Stomach (tissue), 19 donors: ENCODE measurements around the gene GJA5. TPM values are rescaled to one million over a fixed set of nuclear protein-coding genes. Genes with fewer than 3 reads are reported as not detected.

Source experiments
- DNase-seq, 2 donors: peaks; one replicate each; pipeline versions ENCODE4 v3.0.0 to v3.0.0-alpha.2; 2013 to 2019
- H3K27ac ChIP-seq, 5 donors: fragments of 200-600 bp in 4 of 5; sonication (generic) in 4 of 5; one replicate each; pipeline ENCODE4 v1.5.1; 2013 to 2019; ENCODE audit warnings: mild to moderate bottlenecking in 1 of 5, moderate library complexity in 1 of 5
- H3K27me3 ChIP-seq, 3 donors: fragments of 200-600 bp; sonication (generic); one replicate each; pipeline ENCODE4 v1.5.1; 2017 to 2019; ENCODE audit warnings: mixed run types in 1 of 3
- H3K36me3 ChIP-seq, 4 donors: fragments of 200-600 bp; sonication (generic); 1 replicate in 3 of 4; 2 replicates in 1 of 4; pipeline ENCODE4 v1.5.1; 2016 to 2019
- H3K4me1 ChIP-seq, 4 donors: fragments of 200-600 bp; sonication (generic); one replicate each; pipeline ENCODE4 v1.5.1; 2016 to 2019
- H3K4me3 ChIP-seq, 4 donors: fragments of 200-600 bp; sonication (generic) in 3 of 4; one replicate each; pipeline ENCODE4 v1.5.1; 2016 to 2019; ENCODE audit warnings: mild to moderate bottlenecking in 1 of 4
- H3K9me3 ChIP-seq, 4 donors: fragments of 200-600 bp; sonication (generic); one replicate each; pipeline ENCODE4 v1.5.1; 2016 to 2019
- EP300 ChIP-seq: sonication (generic); formaldehyde crosslinking; IDR thresholded peaks from one replicate; pipeline ENCODE4 v1.6.1; 2017; ENCODE audit warnings: antibody characterized with exemption
- POLR2A ChIP-seq, 4 donors: fragments of 450-650 bp; IDR thresholded peaks; one replicate each; pipeline ENCODE4 v1.6.1; 2016; ENCODE audit warnings: antibody characterized with exemption in 4 of 4, control low read depth in 2 of 4, mild to moderate bottlenecking in 1 of 4, moderate library complexity in 1 of 4
- POLR2AphosphoS5 ChIP-seq, 3 donors: sonication (generic); formaldehyde crosslinking; IDR thresholded peaks; one replicate each; pipeline ENCODE4 v1.6.1; 2016; ENCODE audit warnings: antibody characterized with exemption in 3 of 3
- WGBS, 5 donors: extraction: QIAGEN DNeasy Blood & Tissue Kit in 3 of 5; methylation state at CpG; one replicate each; pipeline versions ENCODE4 v1.1.5 to v1.1.7; 2013 to 2018; 5-methylcytosine and 5-hydroxymethylcytosine counted together
- intact Hi-C: fragments of 100-400 bp; cut with DNase I; formaldehyde crosslinking; loops from one replicate; pipeline ENCODE4 v1.15.1; 2023; ENCODE audit warnings: low total_unique reads
- long read RNA-seq, 10 donors: transcript quantifications; one replicate each; lab custom pipeline, GENCODE V29; 2026
- polyA plus RNA-seq, 3 donors: library from polyadenylated mRNA; stranded (reverse); fragments of 200-250 nt; gene quantifications; one replicate each; pipeline ENCODE4 v1.2.3, GENCODE V29; 2013
- total RNA-seq, 5 donors: library from RNA; depleted of rRNA; stranded (reverse); fragments of >200 nt; gene quantifications; one replicate each; pipeline versions ENCODE4 v1.1.0 to v1.2.3, GENCODE V29; 2014 to 2016
- TF ChIP-seq, protein P1 (sequence below), 7 experiments: fragments of 450-650 bp in 4 of 7; fragments of 200-600 bp in 3 of 7; sonication (generic) in 3 of 7; IDR thresholded peaks; one replicate each; pipeline ENCODE4 v1.5.1; 2016 to 2019; ENCODE audit warnings: antibody characterized with exemption in 7 of 7, control low read depth in 2 of 7, mild to moderate bottlenecking in 1 of 7
- donor health status: healthy with polysubstance abuse.
- donor health status: Bipolar disorder and iron deficiency.
- donor health status: healthy.

The GJA5 gene
- total RNA-seq (1 to 10 TPM in 3 of 5 donors, under 1 TPM in 1, not detected in 1; under 0.01 to 4.8 (median 2.3) TPM), polyA plus RNA-seq (1 to 10 TPM in 1 of 3 donors, under 1 TPM in 2; 0.61 to 1.1 (median 0.88) TPM)
- long read RNA-seq, donor 1, partial matches to known transcripts = 0 of 3 reads
- long read RNA-seq, donor 1, other reads (novel, unspliced or antisense) = 0 of 3 reads
- long read RNA-seq, donor 2, partial matches to known transcripts = 0 of 4 reads
- long read RNA-seq, donor 2, other reads (novel, unspliced or antisense) = 0 of 4 reads
- long read RNA-seq, donor 3, partial matches to known transcripts = 0 of 2 reads
- long read RNA-seq, donor 3, other reads (novel, unspliced or antisense) = 0 of 2 reads
- long read RNA-seq, donor 4 = 0 reads
- long read RNA-seq, donor 5, transcript GJA5-203 (2 exons, 3,183 nt) = major isoform, 5 of 5 reads
- long read RNA-seq, donor 5, partial matches to known transcripts = 0 of 5 reads
- long read RNA-seq, donor 5, other reads (novel, unspliced or antisense) = 0 of 5 reads
- long read RNA-seq, donor 6 = 0 reads
- long read RNA-seq, donor 7, transcript GJA5-203 (2 exons, 3,183 nt) = major isoform, 7 of 7 reads
- long read RNA-seq, donor 7, partial matches to known transcripts = 0 of 7 reads
- long read RNA-seq, donor 7, other reads (novel, unspliced or antisense) = 0 of 7 reads
- long read RNA-seq, donor 8, partial matches to known transcripts = 0 of 3 reads
- long read RNA-seq, donor 8, other reads (novel, unspliced or antisense) = 0 of 3 reads
- long read RNA-seq, donor 9, partial matches to known transcripts = 0 of 3 reads
- long read RNA-seq, donor 9, other reads (novel, unspliced or antisense) = 0 of 3 reads
- long read RNA-seq, donor 10, partial matches to known transcripts = 0 of 1 reads
- long read RNA-seq, donor 10, other reads (novel, unspliced or antisense) = 0 of 1 reads

DNA sequence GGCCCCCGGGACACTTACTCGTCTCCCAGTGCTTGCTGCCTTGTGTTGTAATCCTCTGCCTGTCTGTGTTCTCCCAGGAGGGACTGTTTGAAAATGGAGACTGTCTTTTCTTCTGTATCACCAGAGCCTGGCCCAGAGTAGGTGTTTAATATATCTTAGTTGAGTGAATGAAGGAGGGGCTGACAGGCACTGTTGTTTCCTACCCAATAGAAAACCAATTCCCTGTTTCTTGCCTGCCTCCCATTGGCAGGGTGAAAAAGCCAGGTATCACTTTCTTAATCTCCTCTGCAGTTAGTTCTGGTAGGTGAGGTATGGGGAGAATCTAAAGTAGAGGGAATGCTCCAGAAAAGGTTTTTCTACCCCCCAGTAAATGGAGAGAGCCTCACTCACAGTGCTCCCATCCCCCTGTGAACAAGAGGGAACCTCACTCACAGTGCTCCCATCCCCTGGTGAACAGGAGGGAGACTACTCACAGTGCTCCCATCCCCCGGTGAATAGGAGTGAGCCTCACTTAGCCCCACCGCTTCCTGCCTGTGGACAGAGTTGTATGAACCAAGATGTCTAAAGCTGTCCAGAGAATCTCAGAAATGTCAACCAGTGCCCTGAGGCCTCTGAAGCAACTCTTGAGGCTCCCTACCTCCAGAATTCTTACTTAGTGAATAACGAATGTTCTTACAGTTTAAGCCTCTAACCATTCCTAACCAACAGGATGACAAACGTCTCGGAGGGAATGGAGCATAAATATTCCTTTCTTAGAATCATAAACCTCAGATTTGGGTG, at the start of gene GJA5:
Gene GJA5, minus strand, starts transcription at position 122 of the 780 bp plus-strand sequence. CDS start 1,364 bp downstream, outside the sequence.
- H3K36me3 ChIP-seq = no peaks in the 10 kb centered on the region

DNA sequence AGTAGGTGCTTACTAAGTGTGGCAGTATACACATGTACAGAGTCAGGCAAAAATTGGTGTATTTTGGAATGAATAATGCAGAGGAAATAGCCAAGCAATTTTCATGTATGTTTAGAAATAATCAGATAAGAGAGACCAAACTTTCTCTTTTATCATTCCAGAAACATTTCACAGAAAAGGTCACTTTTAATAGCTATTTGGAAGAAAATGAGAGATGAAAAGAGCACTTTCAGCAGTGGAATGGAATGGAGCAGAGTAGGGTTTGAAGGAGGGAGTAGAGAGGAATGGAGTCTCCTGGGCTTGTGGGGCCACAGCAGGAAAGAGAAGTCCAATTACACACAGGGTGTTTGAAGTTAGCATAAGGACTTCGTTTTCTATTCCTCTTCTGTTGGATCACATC, 48.8 kb upstream of the GJA5 start:
- Histone ChIP-seq H3K27me3 (peaks cover 0 to 5% (median 0%) of the 10 kb centered on the region in 3 donors), H3K27ac (no peak overlapping the region), H3K9me3 (no peaks in the 10 kb centered on the region), H3K36me3 (no peaks in the 10 kb centered on the region), H3K4me3 (no peak overlapping the region), H3K4me1 (no peaks in the 10 kb centered on the region)
- TF ChIP-seq POLR2AphosphoS5 (IDR thresholded peaks at IDR 0.05) (no peak), POLR2A (IDR thresholded peaks at IDR 0.05) (no peak), EP300 (no peak)
- TF ChIP-seq, protein P1, sequence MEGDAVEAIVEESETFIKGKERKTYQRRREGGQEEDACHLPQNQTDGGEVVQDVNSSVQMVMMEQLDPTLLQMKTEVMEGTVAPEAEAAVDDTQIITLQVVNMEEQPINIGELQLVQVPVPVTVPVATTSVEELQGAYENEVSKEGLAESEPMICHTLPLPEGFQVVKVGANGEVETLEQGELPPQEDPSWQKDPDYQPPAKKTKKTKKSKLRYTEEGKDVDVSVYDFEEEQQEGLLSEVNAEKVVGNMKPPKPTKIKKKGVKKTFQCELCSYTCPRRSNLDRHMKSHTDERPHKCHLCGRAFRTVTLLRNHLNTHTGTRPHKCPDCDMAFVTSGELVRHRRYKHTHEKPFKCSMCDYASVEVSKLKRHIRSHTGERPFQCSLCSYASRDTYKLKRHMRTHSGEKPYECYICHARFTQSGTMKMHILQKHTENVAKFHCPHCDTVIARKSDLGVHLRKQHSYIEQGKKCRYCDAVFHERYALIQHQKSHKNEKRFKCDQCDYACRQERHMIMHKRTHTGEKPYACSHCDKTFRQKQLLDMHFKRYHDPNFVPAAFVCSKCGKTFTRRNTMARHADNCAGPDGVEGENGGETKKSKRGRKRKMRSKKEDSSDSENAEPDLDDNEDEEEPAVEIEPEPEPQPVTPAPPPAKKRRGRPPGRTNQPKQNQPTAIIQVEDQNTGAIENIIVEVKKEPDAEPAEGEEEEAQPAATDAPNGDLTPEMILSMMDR (IDR thresholded peaks at IDR 0.05) = no peak
- intact Hi-C loops = no loop called here
- 47 to 58% (median 53%) methylated on average over 1 of the region's 1 CpG for WGBS, 5 donors
- no peak for DNase-seq

More for the DNA sequence above, at the start of gene GJA5:
- no peak within 1 kb of the TSS for H3K27ac ChIP-seq
- intact Hi-C loops = no loop called here
- peaks cover 0 to 13% (median 3%) of the 10 kb centered on the region in 4 donors for H3K4me1 ChIP-seq
- no peak for DNase-seq
- H3K9me3 ChIP-seq = no peaks in the 10 kb centered on the region
- H3K4me3 ChIP-seq = no peak within 1 kb of the TSS
- H3K27me3 ChIP-seq = peaks cover 0 to 7% (median 0%) of the 10 kb centered on the region in 3 donors
- no peak for TF ChIP-seq POLR2A (IDR thresholded peaks at IDR 0.05)
- TF ChIP-seq EP300 = no peak
- TF ChIP-seq, protein P1 (IDR thresholded peaks at IDR 0.05) = no peak
- TF ChIP-seq POLR2AphosphoS5 (IDR thresholded peaks at IDR 0.05) = no peak
- WGBS, 5 donors = 80 to 88% (median 83%) methylated on average over 7 of the region's 7 CpGs

DNA sequence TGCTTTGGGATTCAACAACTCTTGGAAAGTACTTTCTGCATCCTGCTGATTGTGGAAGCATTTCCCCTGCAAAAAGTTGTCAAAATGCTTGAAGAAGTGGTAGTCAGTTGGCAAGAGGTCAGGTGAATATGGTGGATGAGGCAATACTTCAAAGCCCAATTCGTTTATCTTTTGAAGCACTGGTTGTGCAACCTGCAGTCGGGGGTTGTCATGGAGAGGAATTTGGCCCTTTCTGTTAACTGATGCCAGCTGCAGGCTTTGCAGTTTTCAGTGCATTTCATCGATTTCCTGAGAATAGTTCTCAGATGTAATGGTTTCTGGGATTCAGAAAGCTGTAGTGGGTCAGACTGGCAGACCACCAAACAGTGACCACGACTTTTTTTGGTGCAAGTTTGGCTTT, 47.6 kb upstream of the GJA5 start:
- intact Hi-C loops = no loop called here

More for the DNA sequence above, 47.6 kb upstream of the GJA5 start:
- no peaks in the 10 kb centered on the region for H3K4me1 ChIP-seq
- peaks cover 0 to 5% (median 0%) of the 10 kb centered on the region in 3 donors for H3K27me3 ChIP-seq
- H3K4me3 ChIP-seq = no peak overlapping the region
- H3K27ac ChIP-seq = no peak overlapping the region
- TF ChIP-seq POLR2A (IDR thresholded peaks at IDR 0.05) (no peak), EP300 (no peak), POLR2AphosphoS5 (IDR thresholded peaks at IDR 0.05) (no peak)
- TF ChIP-seq, protein P1 (IDR thresholded peaks at IDR 0.05) = no peak
- 24 to 40% (median 31%) methylated on average over 4 of the region's 4 CpGs for WGBS, 5 donors
- H3K36me3 ChIP-seq = no peaks in the 10 kb centered on the region
- DNase-seq = peak in 1 of 2 donors; percentile 11
- H3K9me3 ChIP-seq = no peaks in the 10 kb centered on the region
